ENCODE data around the gene TMEM163.

- TF ChIP-seq, protein P1, sequence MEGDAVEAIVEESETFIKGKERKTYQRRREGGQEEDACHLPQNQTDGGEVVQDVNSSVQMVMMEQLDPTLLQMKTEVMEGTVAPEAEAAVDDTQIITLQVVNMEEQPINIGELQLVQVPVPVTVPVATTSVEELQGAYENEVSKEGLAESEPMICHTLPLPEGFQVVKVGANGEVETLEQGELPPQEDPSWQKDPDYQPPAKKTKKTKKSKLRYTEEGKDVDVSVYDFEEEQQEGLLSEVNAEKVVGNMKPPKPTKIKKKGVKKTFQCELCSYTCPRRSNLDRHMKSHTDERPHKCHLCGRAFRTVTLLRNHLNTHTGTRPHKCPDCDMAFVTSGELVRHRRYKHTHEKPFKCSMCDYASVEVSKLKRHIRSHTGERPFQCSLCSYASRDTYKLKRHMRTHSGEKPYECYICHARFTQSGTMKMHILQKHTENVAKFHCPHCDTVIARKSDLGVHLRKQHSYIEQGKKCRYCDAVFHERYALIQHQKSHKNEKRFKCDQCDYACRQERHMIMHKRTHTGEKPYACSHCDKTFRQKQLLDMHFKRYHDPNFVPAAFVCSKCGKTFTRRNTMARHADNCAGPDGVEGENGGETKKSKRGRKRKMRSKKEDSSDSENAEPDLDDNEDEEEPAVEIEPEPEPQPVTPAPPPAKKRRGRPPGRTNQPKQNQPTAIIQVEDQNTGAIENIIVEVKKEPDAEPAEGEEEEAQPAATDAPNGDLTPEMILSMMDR (conservative IDR thresholded peaks at IDR 0.05; ENCODE audit: low read length), result no peak
- TF ChIP-seq EZH2phosphoT487 (IDR thresholded peaks at IDR 0.05; ENCODE audit: borderline replicate concordance, low read depth, low read length), result no peak
Observed at GRCh38 chr2:134518101-134518500, 200.7 kb downstream of the TMEM163 start.

Data from OCI-LY7 (cell line).